ENCODE data around the gene DSTN. TPM values are rescaled to one million over a fixed set of nuclear protein-coding genes. Genes with fewer than 3 reads are reported as not detected.
A peak's percentile ranks its signal among the peaks of the same experiment; 100 is the strongest.

DSTN gene
- total RNA-seq, 1 donor from 2014 or later: 20.1 TPM

GRCh38 chr20:17630806-17631195 is 60.9 kb downstream of the DSTN start:
- ChIA-PET POLR2A (no interaction called here), CTCF (no interaction called here)
- Mint-ChIP-seq H3K4me3 (no peak overlapping the region), H3K27me3 (no peaks in the 10 kb centered on the region), H3K4me1 (peaks cover 10% of the 10 kb centered on the region), H3K9me3 (no peaks in the 10 kb centered on the region), H3K27ac (no peak overlapping the region), H3K36me3 (ENCODE audit: low read depth) (peaks cover 51% of the 10 kb centered on the region)
- no peak for DNase-seq
- intact Hi-C loops (cut with micrococcal nuclease): no loop called here
- ATAC-seq (ENCODE audit: low read depth): no peak
- no peak for TF ChIP-seq CTCF (IDR thresholded peaks at IDR 0.05)

- H3K36me3 Mint-ChIP-seq (ENCODE audit: low read depth): peaks cover 48% of the 10 kb centered on the region
- no peaks in the 10 kb centered on the region for H3K27me3 Mint-ChIP-seq
- no peaks in the 10 kb centered on the region for H3K9me3 Mint-ChIP-seq
- ATAC-seq (ENCODE audit: low read depth) (no peak), DNase-seq (no peak)
- no peak overlapping the region for H3K4me3 Mint-ChIP-seq
- no peak overlapping the region for H3K27ac Mint-ChIP-seq
- ChIA-PET POLR2A (no interaction called here), CTCF (interaction anchor here (1.0 kb wide), 1 partner anchor 17 kb away, joined by 3 read pairs; no protein-coding TSS in a partner anchor)
- H3K4me1 Mint-ChIP-seq: peaks cover 12% of the 10 kb centered on the region
- no peak for TF ChIP-seq CTCF (IDR thresholded peaks at IDR 0.05)
- intact Hi-C loops (cut with micrococcal nuclease): no loop called here
Measured at GRCh38 chr20:17631576-17632319, 61.9 kb downstream of the DSTN start.

- ATAC-seq (ENCODE audit: low read depth): no peak
- no peaks in the 10 kb centered on the region for H3K9me3 Mint-ChIP-seq
- TF ChIP-seq CTCF (IDR thresholded peaks at IDR 0.05): no peak
- ChIA-PET CTCF (no interaction called here), POLR2A (no interaction called here)
- intact Hi-C loops (cut with micrococcal nuclease): no loop called here
- peaks cover 36% of the 10 kb centered on the region for H3K36me3 Mint-ChIP-seq (ENCODE audit: low read depth)
- no peak overlapping the region for H3K4me3 Mint-ChIP-seq
- no peak overlapping the region for H3K27ac Mint-ChIP-seq
- H3K27me3 Mint-ChIP-seq: no peaks in the 10 kb centered on the region
- DNase-seq: no peak
- peaks cover 12% of the 10 kb centered on the region for H3K4me1 Mint-ChIP-seq
Measured at GRCh38 chr20:17633221-17633849, 63.5 kb downstream of the DSTN start.

- H3K4me3 Mint-ChIP-seq: no peak overlapping the region
- ATAC-seq (ENCODE audit: low read depth): no peak
- peaks cover 32% of the 10 kb centered on the region for H3K36me3 Mint-ChIP-seq (ENCODE audit: low read depth)
- peaks cover 12% of the 10 kb centered on the region for H3K4me1 Mint-ChIP-seq
- no peaks in the 10 kb centered on the region for H3K27me3 Mint-ChIP-seq
- intact Hi-C loops (cut with micrococcal nuclease): no loop called here
- no peaks in the 10 kb centered on the region for H3K9me3 Mint-ChIP-seq
- no peak for DNase-seq
- ChIA-PET CTCF (no interaction called here), POLR2A (no interaction called here)
- no peak for TF ChIP-seq CTCF (IDR thresholded peaks at IDR 0.05)
- H3K27ac Mint-ChIP-seq: no peak overlapping the region
Measured at GRCh38 chr20:17633850-17634500, 64.1 kb downstream of the DSTN start.

GRCh38 chr20:17634661-17635331 is 64.9 kb downstream of the DSTN start:
- DNase-seq (no peak), ATAC-seq (ENCODE audit: low read depth) (peak; percentile 79)
- H3K9me3 Mint-ChIP-seq: no peaks in the 10 kb centered on the region
- intact Hi-C loops (cut with micrococcal nuclease): no loop called here
- no peak overlapping the region for H3K4me3 Mint-ChIP-seq
- peaks cover 35% of the 10 kb centered on the region for H3K36me3 Mint-ChIP-seq (ENCODE audit: low read depth)
- ChIA-PET CTCF (no interaction called here), POLR2A (no interaction called here)
- H3K27me3 Mint-ChIP-seq: no peaks in the 10 kb centered on the region
- no peak overlapping the region for H3K27ac Mint-ChIP-seq
- peaks cover 12% of the 10 kb centered on the region for H3K4me1 Mint-ChIP-seq
- TF ChIP-seq CTCF (IDR thresholded peaks at IDR 0.05): no peak
